HPDE6-E6E7 (cell line): ENCODE measurements around the gene MYH3.

Experiments
- DNase-seq: peaks from one replicate; pipeline ENCODE4 v3.0.0; 2011; ENCODE audit warnings: missing footprints; ENCODE audit errors: extremely low spot score

MYH3 gene

GRCh38 chr17:10649602-10650001, 7.5 kb downstream of the MYH3 start:
- DNase-seq = no peak

GRCh38 chr17:10648956-10649355, 8.2 kb downstream of the MYH3 start:
- no peak for DNase-seq

GRCh38 chr17:10648381-10648780, 8.7 kb downstream of the MYH3 start:
- no peak for DNase-seq

GRCh38 chr17:10646392-10646990, 10.6 kb downstream of the MYH3 start:
- DNase-seq = peak; percentile 36

- no peak for DNase-seq
These were observed 16.6 kb downstream of the MYH3 start for GRCh38 chr17:10640475-10640874.

- DNase-seq = no peak
These were observed 19.0 kb downstream of the MYH3 start for GRCh38 chr17:10638151-10638550.

GRCh38 chr17:10635290-10635689, 21.8 kb downstream of the MYH3 start:
- DNase-seq = no peak

- DNase-seq = no peak
These were observed 23.2 kb downstream of the MYH3 start for GRCh38 chr17:10633738-10634379.

GRCh38 chr17:10631701-10632100, 25.4 kb downstream of the MYH3 start:
- no peak for DNase-seq

GRCh38 chr17:10631048-10631700, 25.9 kb downstream of the MYH3 start:
- no peak for DNase-seq

GRCh38 chr17:10629706-10630105, 27.4 kb downstream of the MYH3 start:
- DNase-seq = no peak

- DNase-seq = no peak
These were observed 28.4 kb downstream of the MYH3 start for GRCh38 chr17:10628756-10629155.

GRCh38 chr17:10626390-10626789, 30.7 kb downstream of the MYH3 start:
- DNase-seq = no peak

GRCh38 chr17:10624969-10625368, 32.1 kb downstream of the MYH3 start:
- DNase-seq = no peak

- DNase-seq = no peak
These were observed 33.3 kb downstream of the MYH3 start for GRCh38 chr17:10623737-10624338.

- peak; percentile 79 for DNase-seq
These were observed 34.3 kb downstream of the MYH3 start for GRCh38 chr17:10622617-10623485.

GRCh38 chr17:10621397-10621796, 35.7 kb downstream of the MYH3 start:
- DNase-seq = no peak

- DNase-seq = no peak
These were observed 36.3 kb downstream of the MYH3 start for GRCh38 chr17:10620823-10621222.

GRCh38 chr17:10618202-10618635, 38.9 kb downstream of the MYH3 start:
- DNase-seq = peak; percentile 56

- DNase-seq = no peak
These were observed 40.0 kb downstream of the MYH3 start for GRCh38 chr17:10617120-10617505.

- DNase-seq = peak; percentile 59
These were observed 40.5 kb downstream of the MYH3 start for GRCh38 chr17:10616502-10617119.
